ENCODE results near the gene CACNA1D.

The CACNA1D gene

DNA sequence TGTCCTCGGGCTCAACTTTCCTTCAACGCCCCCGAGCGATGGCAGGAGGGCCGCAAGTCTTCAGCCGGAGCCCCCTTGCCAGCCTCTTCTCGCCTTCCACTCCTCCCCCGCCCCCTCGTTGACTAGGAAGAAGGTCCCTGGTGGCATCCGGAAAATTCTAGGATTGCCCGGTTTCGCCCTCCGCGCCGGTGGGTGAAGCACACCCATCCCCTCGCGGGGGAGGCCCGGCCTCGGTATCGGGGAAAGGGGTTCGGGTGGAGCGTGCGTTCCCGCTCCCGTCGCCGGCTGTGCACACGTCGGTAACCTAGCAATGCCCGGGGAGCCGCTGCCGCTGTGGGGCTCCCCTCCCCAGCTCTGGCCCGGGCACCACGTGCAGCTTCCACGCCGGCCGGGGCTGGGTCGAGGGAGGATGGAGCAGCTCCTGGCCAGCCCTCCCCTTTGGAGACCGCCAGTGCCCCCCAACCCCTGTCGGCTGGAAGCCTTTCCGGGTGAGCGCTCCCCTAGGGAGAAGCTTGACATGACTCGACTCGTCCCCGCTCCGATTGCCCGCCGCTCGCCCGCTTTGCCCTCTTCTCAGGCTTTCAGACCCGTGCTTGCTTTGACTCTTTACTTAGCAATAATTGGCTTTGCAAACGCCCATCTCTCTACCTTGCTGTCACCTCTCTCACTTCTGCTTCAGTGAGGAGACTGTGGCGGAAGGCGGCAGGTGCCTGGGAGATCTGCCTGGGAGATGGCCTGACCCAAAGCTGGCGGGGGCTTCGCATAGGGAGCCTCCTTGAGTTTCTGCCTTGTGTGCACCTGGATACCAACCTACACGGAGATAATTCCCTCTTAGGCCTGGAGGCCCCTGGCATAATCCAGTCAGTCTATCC, 1.3 kb downstream of the CACNA1D start:
- no peak for DNase-seq

DNA sequence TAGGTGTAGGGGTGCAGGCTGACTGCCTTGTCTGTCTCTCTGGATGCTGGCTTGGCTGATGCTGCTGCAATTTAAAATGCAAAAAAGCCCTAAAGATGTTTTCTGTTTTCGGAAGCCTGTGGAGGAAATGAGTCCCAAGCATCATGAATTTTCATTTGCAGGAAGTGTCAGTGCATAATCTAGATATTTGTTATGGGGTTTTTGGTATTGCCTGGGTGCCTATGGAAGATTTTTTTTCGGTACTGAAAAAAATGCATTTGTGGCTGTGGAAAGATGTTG, 1.9 kb downstream of the CACNA1D start:
- no peak for DNase-seq

DNA sequence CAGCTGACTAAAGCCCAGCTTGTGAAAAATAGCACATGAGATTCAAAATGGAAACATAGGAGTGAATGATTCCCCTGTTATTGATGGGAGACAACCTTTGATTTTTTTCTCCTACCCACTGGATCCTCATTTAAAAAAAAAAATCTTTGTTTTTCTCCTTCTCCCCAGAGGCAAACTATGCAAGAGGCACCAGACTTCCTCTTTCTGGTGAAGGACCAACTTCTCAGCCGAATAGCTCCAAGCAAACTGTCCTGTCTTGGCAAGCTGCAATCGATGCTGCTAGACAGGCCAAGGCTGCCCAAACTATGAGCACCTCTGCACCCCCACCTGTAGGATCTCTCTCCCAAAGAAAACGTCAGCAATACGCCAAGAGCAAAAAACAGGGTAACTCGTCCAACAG, 2.6 kb downstream of the CACNA1D start:
- no peak for DNase-seq

DNA sequence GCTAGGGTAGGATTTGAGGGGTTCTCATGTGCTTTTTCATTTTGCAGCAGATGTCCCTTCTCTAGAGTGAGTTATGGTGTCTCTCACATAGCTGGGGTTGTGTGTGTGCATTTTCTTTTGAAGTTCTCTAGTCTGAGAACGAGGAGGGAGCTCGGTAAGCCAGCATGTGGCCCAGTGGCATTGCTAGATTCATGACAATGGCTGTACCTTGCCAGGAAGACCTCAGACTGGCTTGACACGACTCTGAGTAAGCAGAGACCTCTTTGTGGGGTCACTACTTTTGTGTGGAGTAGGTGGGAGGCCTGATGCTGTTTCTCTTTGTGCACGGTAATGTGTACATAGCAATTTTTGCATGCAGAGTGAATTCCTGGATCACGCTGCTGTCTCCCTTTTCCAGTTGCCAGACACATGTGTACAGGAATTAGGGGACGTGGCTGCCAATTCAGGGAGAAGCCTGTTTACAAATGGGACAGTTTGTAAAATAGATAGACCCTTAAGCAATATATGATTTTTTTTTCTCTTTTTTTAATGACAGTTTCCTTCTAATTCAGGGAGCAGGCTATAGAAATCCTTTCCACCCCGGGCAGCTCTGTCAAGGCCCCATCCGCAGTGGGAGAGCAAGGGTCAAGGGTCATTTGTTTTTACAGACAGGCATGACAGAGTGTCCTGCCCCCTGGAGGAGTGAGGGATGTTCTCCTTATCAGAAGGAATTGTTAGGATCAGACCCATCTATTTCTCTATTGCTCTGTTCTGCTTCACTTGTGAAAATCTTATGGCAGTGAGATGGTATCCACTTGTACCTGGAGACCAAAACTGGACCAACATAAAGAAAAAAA, 4.6 kb downstream of the CACNA1D start:
- DNase-seq, result no peak

DNA sequence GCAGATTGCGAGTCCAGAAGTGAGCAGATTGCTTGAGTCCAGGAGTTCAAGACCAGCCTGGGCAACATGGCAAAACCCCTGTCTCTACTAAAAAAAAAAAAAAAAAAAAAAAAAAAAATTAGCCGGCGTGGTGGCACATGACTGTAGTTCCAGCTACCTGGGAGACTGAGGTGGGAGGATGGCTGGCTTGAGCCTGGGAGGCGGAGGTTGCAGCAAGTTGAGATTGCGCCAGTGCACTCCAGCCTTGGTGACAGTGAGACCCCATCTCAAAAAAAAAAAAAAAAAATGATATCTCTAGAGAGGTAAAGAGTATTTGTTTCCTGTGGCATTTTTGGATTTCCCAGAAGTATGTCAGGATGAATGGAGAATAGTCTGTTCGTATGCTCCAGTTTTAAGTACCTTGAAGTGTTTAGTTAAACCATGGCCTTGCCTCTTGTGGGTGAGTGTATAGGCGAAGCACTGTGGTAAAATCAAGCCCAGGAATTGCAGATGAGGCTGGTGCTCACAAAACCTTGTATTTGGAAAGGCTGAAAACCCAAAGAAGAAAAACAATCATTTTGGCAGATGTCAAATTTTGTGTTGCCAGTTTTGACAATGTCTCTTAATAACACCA, 5.9 kb downstream of the CACNA1D start:
- DNase-seq, result no peak

DNA sequence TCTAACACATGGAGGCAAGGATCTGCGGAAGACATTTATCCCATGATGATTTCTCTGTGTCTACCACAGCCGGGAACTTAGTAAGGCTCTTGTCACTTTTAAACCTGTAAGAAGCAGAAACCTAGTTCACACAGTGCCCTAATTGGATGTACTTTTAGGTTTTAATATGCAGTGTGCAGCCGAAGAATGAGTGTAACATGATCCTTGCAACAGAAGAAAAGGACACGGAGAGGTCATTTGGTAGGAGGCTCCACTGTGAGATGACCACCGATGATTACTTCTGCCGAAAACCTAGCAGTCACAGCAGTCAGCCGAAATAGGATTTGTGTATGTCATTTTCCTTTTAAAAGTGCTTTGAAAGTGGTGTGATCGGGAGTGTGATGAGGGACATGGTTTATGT, 6.8 kb downstream of the CACNA1D start:
- DNase-seq, result no peak

DNA sequence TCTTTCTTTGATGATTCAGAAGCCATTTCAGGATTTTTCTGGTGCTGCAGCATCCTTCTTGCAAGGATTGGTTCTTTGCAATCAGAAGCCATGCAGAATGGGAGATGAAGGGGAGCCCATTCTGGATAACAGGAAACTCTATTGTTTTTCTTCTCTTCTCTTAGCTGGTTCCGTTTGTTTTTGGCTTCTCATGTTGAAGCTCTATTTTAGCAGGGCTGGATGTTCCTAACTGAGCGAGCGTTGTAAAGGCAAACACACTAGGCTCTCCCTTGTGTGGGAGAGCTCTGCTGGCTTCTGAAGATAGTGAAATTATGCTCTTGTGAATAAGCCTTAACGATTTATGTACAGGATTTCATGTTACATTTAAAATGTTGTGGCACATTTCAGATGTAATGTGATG, 8.3 kb downstream of the CACNA1D start:
- no peak for DNase-seq

DNA sequence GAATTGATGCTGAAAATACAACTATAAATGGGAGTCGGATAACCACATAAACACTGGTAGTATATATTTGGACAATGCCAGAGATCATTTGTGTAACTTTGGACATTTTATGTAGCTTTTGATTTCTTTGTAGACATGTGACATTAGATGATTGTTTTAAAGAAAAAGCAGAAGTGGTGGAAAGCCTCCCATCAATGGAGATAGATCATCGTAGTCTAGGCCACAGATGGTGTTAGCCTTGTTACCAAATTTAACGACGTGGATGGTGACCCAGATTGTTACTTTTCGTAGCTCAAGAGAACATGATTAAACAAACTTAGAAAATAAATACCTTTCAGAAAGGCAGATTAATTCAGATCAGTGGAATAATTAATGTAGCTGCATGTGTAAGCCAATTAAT, 8.8 kb downstream of the CACNA1D start:
- DNase-seq, result no peak

DNA sequence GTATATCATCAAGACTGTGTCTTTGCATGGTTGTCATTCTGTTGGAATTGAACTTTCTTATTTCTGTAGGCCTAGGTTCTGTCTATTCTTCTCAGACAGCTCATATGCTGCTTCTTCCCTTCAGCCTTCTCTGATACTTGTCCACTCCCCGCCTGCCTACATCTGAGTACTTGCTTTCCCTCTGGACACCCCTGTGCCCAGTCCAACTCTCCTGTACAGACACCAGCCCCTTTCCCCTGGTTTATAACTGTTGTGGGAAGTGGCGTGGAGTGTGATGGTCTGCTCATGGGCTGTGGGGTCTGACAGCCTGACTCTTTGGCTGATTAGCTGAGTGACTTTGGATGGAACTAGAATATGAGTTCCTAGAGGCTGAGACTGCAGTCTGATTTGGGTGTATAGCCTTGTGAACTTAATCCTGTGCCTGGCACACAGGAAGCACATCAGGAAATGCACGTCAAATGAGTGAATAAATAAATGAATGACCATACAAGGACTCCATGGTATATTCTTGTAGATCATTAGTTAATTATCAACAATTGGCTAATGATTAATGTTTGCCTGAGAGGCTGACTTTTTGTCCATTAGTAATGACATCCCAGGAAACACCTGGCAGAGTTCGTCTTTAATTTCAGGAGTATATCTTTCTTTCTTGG, 11.8 kb downstream of the CACNA1D start:
- DNase-seq, result no peak

DNA sequence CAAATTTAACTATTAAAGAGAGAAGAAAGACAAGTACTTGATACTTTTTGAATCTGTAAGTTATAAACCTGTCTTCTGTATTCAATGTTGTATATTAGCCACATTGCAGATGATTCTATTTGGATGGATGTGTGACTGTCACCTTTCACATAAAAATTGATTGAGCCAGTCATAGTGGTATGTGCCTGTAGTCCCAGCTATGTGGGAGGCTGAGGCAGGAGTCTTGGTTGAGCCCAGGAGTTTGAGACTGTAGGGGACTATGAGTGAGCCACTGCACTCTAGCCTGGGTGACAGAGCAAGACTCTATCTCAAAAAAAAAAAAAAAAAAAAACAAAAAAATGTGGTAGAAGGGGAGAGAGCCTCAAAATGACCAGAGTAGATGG, 12.3 kb downstream of the CACNA1D start:
- DNase-seq, result no peak

DNA sequence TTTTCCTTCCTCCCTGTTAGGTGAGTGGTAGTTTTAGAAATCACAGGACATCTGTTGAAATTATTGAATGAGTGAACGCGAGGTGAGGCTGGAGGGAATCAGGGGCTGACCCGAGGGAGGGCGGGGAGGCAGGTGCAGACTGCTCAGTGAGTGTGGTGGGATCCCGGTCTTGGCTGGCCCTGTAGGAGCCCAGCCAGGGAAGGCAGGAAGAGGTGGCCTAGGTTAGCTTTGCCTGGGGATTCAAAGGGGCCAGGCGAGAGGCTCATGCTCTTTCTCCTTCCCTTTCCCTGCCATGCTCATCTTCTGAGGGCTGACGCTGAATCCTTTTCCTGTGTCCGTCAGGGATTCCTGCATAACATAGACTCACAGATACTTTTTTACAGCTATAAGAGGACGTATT, 15.1 kb downstream of the CACNA1D start:
- DNase-seq, result no peak

DNA sequence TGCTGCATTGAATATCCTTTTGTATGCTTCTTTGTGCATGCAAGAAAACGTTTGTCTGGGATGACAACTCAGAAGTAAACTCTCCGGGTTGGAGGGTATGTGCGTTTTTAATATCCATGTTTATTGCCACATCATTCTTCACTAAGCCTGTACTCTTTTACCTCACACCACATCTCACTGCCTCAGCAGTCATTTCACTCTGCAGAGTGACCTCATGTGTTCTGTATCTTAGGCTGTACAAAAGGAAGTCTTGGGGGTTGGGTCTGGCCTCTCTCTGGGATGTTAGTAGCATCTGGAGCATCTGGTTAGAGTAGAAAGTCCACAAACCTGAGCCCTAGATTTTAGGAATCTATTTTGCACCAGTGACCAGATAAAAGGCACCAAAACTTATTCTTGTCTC, 16.1 kb downstream of the CACNA1D start:
- DNase-seq, result no peak

DNA sequence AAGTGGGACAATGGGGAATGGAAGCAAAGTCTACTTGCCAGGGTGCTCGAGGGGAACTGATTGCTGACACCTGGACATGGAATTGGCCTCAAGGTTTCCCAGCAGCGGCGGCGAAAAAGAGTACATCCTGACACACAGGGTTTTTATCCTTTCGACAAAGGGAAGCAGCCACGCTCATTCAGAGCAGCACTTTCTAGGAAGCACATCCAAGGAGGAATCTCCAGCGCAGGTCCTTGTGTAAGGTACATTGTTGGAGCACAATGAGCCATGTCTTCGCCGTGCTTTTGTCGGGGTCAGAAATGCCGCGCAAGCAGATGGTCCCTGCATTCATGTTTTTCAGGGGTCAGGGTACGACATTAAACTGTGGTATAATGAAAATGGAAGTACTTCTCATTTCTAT, 16.8 kb downstream of the CACNA1D start:
- DNase-seq, result no peak

DNA sequence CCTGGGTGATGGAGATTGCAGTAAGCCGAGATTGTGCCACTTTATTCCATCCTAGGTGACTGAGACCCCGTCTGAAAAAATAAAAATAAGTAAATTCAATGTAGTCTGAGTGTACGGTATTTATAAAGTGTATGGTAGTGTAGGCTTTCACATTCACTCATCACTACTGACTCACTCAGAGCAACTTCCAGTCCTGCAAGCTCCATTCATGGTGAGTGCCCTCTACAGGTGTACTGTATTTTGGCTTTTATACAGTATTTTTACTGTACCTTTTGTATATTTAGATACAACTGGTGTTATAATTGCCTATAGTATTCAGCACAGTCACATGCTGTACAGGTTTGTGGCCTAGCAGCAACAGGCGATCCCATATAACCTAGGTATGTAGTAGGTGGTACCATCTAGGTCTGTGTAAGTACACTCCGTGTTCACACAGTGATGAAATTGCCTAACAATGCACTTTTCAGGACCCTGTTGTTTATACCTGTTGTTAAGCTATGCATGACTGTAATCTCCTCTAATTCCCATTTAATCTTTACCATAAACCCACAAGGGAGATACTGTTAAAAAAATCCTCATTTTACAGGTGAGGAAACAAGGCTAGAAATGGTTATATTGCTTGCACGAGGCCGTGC, 19.3 kb downstream of the CACNA1D start:
- DNase-seq, result no peak

DNA sequence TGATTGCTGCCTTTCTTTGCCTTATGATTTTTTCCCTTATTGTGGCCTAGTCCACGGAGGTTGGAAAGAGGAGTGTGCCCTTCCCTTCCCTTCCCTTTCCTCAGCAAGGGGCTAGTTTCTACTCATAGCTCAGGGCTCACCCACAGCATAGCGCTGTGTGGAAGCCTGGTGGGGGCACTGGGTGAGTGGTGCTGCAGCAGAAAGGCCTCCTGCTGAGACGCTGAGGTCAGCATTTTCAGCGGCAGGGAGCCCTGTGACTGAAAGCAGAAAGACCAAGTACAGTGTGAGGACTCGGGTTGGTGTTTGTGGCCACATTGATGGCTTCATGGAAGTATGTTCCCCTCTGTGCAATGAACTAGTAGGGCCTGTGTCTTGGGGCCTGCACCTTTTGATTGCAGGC, 21.9 kb downstream of the CACNA1D start:
- no peak for DNase-seq

DNA sequence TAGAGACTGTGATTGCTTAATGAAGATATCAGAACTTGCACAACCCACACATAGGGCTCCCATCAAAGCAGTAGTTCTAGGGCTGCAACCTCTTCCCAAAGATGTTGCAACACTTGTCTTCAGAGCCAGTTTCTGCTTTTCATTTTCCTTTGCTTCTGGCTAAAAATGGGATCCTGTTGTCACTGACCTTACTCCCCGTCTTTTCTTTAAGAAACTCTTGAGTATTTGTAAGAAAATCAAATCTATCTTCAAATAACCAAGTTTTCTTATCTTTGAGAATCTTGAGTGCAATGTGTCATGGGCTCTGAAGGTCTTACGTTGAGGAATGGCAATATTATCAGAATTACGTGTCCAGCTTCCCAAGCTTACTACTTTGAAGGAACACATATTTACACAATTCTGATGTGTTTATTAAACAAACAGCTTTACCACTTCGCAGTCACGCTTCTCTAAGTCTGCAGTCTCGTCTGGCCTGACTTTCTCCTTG, 24.1 kb downstream of the CACNA1D start:
- DNase-seq, result no peak

DNA sequence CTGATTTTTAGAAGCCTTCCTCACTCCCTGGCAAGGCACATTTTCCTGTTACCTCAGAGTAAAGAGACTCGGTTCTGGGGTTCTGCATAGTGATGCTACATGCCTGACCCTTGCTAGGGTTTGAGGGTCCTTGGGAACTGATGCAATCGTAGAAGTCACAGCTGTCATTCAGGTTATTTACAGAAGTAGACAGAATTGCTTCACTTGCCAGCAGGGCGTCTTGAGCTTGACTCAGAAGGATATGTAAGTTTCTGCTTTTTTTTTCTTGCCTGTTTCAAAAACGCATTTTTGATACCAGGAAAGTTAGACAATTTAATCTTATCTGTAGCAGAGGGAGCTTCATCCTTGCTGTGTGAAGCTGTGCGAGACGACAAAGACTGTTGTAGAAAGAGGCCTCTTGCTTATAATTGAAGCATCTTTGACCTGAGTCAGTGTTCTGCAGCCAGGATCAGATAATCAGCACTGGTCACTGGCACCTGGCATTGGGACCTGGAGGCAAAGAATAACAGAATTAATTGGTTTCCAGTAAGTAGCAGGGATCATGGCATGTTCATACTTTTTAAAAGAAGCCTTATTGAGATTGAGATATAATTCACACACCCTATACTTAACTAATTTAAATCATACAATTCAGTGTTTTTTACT, 24.8 kb downstream of the CACNA1D start:
- no peak for DNase-seq

DNA sequence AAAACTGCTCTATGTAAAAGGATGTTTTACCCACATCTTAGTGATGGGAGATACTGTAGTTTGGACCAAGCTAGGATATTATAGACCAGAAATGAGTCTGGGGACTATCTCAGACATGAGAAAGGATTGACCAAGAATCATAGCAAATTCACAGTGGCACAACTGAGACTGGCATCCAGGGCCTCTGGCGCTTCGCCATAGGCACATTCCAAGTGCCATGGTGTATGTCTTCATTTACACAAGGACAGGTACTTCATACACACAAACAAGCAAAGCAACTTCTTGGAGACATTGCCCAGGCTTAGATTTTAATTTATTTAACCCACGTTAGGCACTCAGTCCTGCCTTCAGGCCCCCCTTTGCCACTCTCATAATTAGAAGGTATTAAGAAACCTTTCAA, 28.9 kb downstream of the CACNA1D start:
- no peak for DNase-seq

DNA sequence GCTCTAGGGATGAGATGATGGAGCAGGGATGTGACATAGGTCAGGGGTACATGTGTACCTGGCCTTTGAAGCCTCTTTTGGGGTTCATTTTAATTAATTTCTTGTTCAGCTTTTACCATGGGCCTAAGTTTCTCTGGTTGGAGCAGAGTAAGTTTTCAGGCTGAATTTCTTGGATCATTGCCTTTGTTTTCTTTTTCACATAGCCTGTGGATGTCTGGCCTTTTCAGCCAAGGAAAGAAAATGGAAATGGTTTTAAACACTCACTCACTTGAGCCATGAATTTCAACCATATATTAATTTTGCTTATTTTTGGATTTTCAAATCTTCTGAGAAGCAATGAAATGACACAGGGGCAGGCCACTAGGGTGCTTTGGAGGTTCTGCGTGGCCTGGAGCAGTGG, 30.2 kb downstream of the CACNA1D start:
- no peak for DNase-seq

DNA sequence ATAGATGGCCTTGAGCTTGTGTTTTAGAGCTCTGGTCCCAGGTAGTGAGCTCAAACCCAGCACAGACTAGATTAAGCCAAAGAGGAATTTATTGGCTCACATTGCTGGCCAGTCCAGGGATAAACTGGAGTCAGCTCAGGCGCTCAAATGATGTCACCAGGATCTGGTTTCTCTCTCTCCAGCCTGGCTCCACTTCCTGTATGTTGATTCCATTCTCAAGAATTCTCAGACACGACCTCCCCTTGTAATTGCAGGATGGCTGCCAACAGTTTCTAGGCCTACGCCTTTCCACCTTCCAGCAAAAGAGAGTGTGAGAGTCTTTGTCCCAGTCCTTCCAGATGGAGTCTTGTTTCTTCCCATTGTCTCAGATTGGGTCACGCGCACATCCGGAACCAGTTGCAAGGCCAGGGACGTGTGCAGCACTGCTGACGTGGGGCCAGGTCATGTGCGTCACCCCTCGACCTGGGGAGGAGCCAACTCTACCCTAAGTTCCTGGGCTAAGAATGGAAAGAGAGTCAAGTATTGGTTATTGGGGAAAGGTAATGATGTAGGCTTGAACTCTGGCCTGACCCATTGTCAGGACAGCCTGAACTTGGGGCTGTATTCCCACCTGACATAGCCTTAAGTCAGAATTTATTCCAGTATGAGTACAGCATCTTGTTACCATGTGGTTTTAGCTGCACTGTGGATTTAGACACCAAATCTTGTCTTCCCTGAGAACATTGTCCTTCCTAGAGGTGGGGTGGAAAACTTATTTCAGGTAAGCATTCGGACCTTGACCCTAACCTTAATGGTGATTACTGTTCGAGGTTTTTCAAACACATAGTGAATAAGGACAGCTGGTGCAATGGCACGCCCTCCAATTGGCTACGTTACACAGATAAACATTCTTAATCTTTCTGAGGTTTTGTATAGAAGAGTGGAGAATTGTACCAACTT, 31.6 kb downstream of the CACNA1D start:
- DNase-seq, result no peak

DNA sequence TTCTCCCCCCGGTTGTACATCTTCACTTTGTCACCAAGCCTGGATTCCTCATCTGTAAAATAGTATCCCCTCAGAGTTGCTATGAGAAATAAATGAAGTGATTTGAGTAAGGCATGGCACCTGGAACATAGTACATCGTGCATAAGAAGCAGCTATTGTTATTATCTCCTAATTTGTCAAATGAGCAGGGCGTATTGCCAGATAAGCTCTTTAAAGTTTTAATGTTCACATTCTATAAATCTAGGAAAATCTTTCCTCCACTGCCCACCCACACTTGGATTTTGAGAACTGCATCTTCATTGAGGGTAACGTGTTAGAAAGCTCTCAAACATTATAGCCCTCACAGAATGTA, 32.3 kb downstream of the CACNA1D start:
- no peak for DNase-seq

Measured in activated CD8-positive, alpha-beta memory T cell treated with anti-CD3 and anti-CD28 coated beads, Interleukin-2, amount 50 U/mL, for 4 hours (primary cell).